Keratinocyte (primary cell): ENCODE data around the gene KLHL25. TPM values are rescaled to one million over a fixed set of nuclear protein-coding genes. Genes with fewer than 3 reads are reported as not detected.
"Not testable (repeated sequence)": the region's sequence is repeated elsewhere in the genome, so short reads cannot be mapped to it uniquely, and the experiment has no call there.

Source experiments
- DNase-seq: peaks from one replicate; pipeline ENCODE4 v3.0.0-alpha.2; 2011; ENCODE audit warnings: low read depth, missing footprints, low spot score
- FAIRE-seq: peaks from 2 replicates; lab custom pipeline; 2011; peaks lifted over from hg19 to GRCh38; lab: Jason Lieb, UNC
- H2AFZ ChIP-seq: 2 replicates; pipeline ENCODE4 v1.6.0; 2012; ENCODE audit warnings: low read length, control low read depth, inconsistent platforms; ENCODE audit not compliant: control insufficient read depth
- H3K27ac ChIP-seq: 2 replicates; pipeline ENCODE4 v1.5.1; 2011; ENCODE audit warnings: low read length; ENCODE audit not compliant: control insufficient read depth, insufficient read depth
- H3K27me3 ChIP-seq: 3 replicates; pipeline ENCODE4 v1.6.0; 2011; ENCODE audit warnings: low read length; ENCODE audit not compliant: control insufficient read depth, insufficient read depth; ENCODE audit errors: extremely low read depth
- H3K36me3 ChIP-seq, 2 experiments: 2 replicates in 1 of 2; 3 replicates in 1 of 2; pipeline ENCODE4 v1.5.1; 2011; ENCODE audit warnings: low read length in 2 of 2, mild to moderate bottlenecking in 1 of 2; ENCODE audit not compliant: control insufficient read depth in 2 of 2, insufficient read depth in 2 of 2; ENCODE audit errors: extremely low read depth in 1 of 2
- H3K4me1 ChIP-seq: 3 replicates; pipeline ENCODE4 v1.5.1; 2011; ENCODE audit warnings: low read length; ENCODE audit not compliant: control insufficient read depth, insufficient read depth; ENCODE audit errors: extremely low read depth
- H3K4me2 ChIP-seq: 3 replicates; pipeline ENCODE4 v1.6.0; 2011; ENCODE audit warnings: low read depth, low read length; ENCODE audit not compliant: control insufficient read depth, insufficient read depth; ENCODE audit errors: extremely low read depth
- H3K4me3 ChIP-seq, 3 experiments: fragments of 200-600 bp in 1 of 3; sonication (generic) in 1 of 3; 2 replicates in 2 of 3; 3 replicates in 1 of 3; pipeline ENCODE4 v1.5.1; 2011 to 2016; ENCODE audit warnings: low read length in 3 of 3, mild to moderate bottlenecking in 3 of 3, control low read depth in 2 of 3, inconsistent platforms in 1 of 3, low read depth in 1 of 3, mixed read lengths in 1 of 3, mixed run types in 1 of 3, moderate library complexity in 1 of 3; ENCODE audit not compliant: control insufficient read depth in 2 of 3, insufficient read depth in 2 of 3; ENCODE audit errors: extremely low read depth in 1 of 3
- H3K79me2 ChIP-seq: 2 replicates; pipeline ENCODE4 v1.6.0; 2012; ENCODE audit warnings: low read length; ENCODE audit not compliant: control insufficient read depth, insufficient read depth
- H3K9ac ChIP-seq: 3 replicates; pipeline ENCODE4 v1.6.0; 2011; ENCODE audit warnings: low read length; ENCODE audit not compliant: control insufficient read depth, insufficient read depth; ENCODE audit errors: extremely low read depth
- H3K9me1 ChIP-seq: 3 replicates; pipeline ENCODE4 v1.6.0; 2011; ENCODE audit warnings: low read length; ENCODE audit not compliant: control insufficient read depth, insufficient read depth; ENCODE audit errors: extremely low read depth
- H3K9me3 ChIP-seq: 2 replicates; pipeline ENCODE4 v1.5.1; 2012; ENCODE audit warnings: low read depth, low read length; ENCODE audit not compliant: control insufficient read depth
- H4K20me1 ChIP-seq: 3 replicates; pipeline ENCODE4 v1.6.0; 2011; ENCODE audit warnings: low read length; ENCODE audit not compliant: control insufficient read depth, insufficient read depth; ENCODE audit errors: extremely low read depth
- EZH2 ChIP-seq: IDR thresholded peaks from one replicate; pipeline ENCODE4 v1.6.1; 2012; ENCODE audit warnings: inconsistent platforms, mild to moderate bottlenecking, low read length, moderate library complexity
- dilution Hi-C: fragments of 300-500 bp; cut with MboI; formaldehyde crosslinking; loops from one replicate; pipeline ENCODE4 v1.7.0; 2020; ENCODE audit warnings: low sequenced_read_pairs; ENCODE audit not compliant: extremely low pct_ligation_motif_present
- polyA plus RNA-seq, 5 experiments: library from polyadenylated mRNA; depleted of rRNA in 3 of 5; stranded (reverse) in 3 of 5; stranded (forward) in 1 of 5; unstranded in 1 of 5; fragments of >200 nt; gene quantifications; 1 replicate in 1 of 5; 2 replicates in 3 of 5; 3 replicates in 1 of 5; pipeline versions ENCODE4 v1.2.1 to v1.2.3, GENCODE V29; 2011 to 2012; ENCODE audit warnings: missing spikeins in 2 of 5, low read depth in 1 of 5, low replicate concordance in 1 of 5
- TF ChIP-seq, protein P1 (sequence below), 3 experiments: IDR thresholded peaks in 1 of 3; conservative IDR thresholded peaks in 1 of 3; optimal IDR thresholded peaks in 1 of 3; 2 replicates in 2 of 3; 3 replicates in 1 of 3; pipeline versions ENCODE3 to v1.5.1; 2011; ENCODE audit warnings: low read length in 3 of 3, mild to moderate bottlenecking in 3 of 3, moderate library complexity in 2 of 3, control low read depth in 1 of 3, inconsistent platforms in 1 of 3; ENCODE audit not compliant: insufficient read depth in 2 of 3; ENCODE audit errors: extremely low read depth in 1 of 3

The KLHL25 gene
- polyA plus RNA-seq, 1 donor (not counting 4 experiments of a cell fraction or from before 2014, with no cell fraction given) = 2.1 TPM

DNA sequence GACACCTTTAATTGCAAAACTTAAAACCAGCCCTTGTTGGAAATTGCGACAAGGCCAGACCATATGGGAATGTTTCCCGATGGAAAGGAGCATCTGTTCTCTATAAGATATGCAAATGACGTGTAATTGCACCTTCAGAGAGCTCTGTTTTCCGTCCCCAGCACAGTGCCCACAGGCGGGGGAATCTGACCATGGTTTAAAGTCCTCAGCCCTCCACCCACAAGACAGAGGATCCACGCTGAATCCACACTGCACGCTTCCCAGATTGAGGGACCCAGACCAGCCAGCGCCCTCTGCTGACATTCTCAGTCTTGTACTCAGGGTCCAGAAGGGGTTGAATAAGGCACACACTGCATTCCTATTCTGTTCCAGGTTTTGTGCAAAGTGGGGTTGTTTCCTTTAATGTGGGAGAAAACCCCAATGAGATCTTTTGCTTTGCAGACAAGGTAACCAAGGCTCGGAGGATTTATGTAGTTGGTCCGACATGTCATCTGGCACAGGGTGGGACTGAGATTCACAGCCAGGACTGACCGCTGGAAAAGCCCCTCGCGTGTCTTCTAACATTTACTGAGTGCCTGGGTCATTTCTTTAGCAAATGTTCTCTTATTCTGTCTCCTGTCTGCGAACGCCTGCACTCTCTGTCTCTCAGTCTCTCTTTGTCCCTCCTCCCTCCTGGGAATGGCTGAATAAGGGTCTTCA lies 36.8 kb upstream of the KLHL25 start:
- H3K79me2 ChIP-seq = no peaks in the 10 kb centered on the region
- no peaks in the 10 kb centered on the region for H3K36me3 ChIP-seq
- no peaks in the 10 kb centered on the region for H3K9me1 ChIP-seq
- H4K20me1 ChIP-seq = no peaks in the 10 kb centered on the region
- TF ChIP-seq EZH2 = no peak
- TF ChIP-seq, protein P1, sequence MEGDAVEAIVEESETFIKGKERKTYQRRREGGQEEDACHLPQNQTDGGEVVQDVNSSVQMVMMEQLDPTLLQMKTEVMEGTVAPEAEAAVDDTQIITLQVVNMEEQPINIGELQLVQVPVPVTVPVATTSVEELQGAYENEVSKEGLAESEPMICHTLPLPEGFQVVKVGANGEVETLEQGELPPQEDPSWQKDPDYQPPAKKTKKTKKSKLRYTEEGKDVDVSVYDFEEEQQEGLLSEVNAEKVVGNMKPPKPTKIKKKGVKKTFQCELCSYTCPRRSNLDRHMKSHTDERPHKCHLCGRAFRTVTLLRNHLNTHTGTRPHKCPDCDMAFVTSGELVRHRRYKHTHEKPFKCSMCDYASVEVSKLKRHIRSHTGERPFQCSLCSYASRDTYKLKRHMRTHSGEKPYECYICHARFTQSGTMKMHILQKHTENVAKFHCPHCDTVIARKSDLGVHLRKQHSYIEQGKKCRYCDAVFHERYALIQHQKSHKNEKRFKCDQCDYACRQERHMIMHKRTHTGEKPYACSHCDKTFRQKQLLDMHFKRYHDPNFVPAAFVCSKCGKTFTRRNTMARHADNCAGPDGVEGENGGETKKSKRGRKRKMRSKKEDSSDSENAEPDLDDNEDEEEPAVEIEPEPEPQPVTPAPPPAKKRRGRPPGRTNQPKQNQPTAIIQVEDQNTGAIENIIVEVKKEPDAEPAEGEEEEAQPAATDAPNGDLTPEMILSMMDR (optimal IDR thresholded peaks at IDR 0.05 in 1 of 3, IDR thresholded peaks at IDR 0.05 in 1 of 3, conservative IDR thresholded peaks at IDR 0.05 in 1 of 3; ENCODE audit: extremely low read depth in 1 of 3, insufficient read depth in 2 of 3, low read length in 3 of 3) = peak; percentile 57 to 77 (median 59)
- H3K9ac ChIP-seq = no peak overlapping the region
- no peak for FAIRE-seq
- H3K27ac ChIP-seq = no peak overlapping the region
- no peak overlapping the region for H3K4me3 ChIP-seq
- H3K4me2 ChIP-seq = no peak overlapping the region
- no peaks in the 10 kb centered on the region for H3K4me1 ChIP-seq
- no peaks in the 10 kb centered on the region for H3K9me3 ChIP-seq
- no peak for DNase-seq
- H2AFZ ChIP-seq = no peak overlapping the region
- dilution Hi-C loops = no loop called here
- H3K27me3 ChIP-seq = no peaks in the 10 kb centered on the region

- H2AFZ ChIP-seq, H3K36me3 ChIP-seq, H3K27me3 ChIP-seq, H3K4me2 ChIP-seq, FAIRE-seq, H3K9ac ChIP-seq, H3K4me3 ChIP-seq, dilution Hi-C loops, H3K9me3 ChIP-seq, H4K20me1 ChIP-seq, H3K79me2 ChIP-seq, H3K9me1 ChIP-seq, DNase-seq, H3K4me1 ChIP-seq, H3K27ac ChIP-seq: not testable (repeated sequence)
Measured at GRCh38 chr15:85829754-85830153, 35.0 kb upstream of the KLHL25 start.

DNA sequence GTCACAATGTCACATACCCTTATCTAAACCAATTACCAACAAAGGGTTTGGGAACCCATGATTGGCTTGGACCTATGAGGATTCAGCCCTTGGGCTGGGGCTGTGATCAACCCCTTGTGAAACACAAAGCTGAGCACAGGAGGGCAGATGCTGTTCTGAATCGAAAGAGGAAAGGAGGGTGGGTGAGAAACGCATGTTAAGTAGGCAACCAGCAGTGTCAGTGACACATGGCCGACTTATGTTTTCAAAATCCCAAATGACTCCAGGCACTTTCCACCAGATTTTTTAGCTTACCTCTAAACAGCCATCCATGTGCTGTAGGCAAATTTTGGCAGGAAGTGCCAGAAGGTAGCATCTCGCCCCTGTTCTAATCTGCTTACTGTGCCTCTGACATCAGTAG lies 34.1 kb upstream of the KLHL25 start:
- Histone ChIP-seq H3K79me2 (no peaks in the 10 kb centered on the region), H3K27ac (no peak overlapping the region), H2AFZ (no peak overlapping the region), H3K36me3 (no peaks in the 10 kb centered on the region), H4K20me1 (no peaks in the 10 kb centered on the region), H3K9ac (no peak overlapping the region), H3K4me2 (no peak overlapping the region), H3K9me1 (no peaks in the 10 kb centered on the region), H3K27me3 (no peaks in the 10 kb centered on the region), H3K4me1 (no peaks in the 10 kb centered on the region), H3K4me3 (no peak overlapping the region), H3K9me3 (no peaks in the 10 kb centered on the region)
- FAIRE-seq (no peak), DNase-seq (no peak)
- TF ChIP-seq, protein P1 (optimal IDR thresholded peaks at IDR 0.05 in 1 of 3, IDR thresholded peaks at IDR 0.05 in 1 of 3, conservative IDR thresholded peaks at IDR 0.05 in 1 of 3; ENCODE audit: extremely low read depth in 1 of 3, insufficient read depth in 2 of 3, low read length in 3 of 3) = no peak
- TF ChIP-seq EZH2 = no peak
- dilution Hi-C loops = no loop called here
